ENCODE data around the gene PHIP. TPM values are rescaled to one million over a fixed set of nuclear protein-coding genes. Genes with fewer than 3 reads are reported as not detected.

Gene PHIP
- total RNA-seq, 1 donor, result 19.9 TPM

DNA sequence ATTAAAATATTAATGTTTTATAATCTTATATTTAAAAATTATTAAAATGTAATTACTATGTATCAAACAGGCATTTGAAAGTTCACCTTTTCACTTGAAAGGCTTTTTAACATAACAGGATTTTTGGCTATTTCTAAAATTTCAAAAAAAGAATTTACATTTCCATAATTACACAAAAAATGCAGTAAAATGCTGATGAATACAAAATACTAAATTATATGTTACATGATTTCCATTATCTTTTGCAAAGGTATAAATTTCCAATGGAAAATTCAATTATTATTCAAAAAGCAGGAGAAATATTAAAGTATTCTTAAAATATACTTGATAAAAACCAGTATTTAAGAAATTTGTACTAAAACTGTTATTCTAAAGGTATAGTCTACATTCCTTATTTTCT lies 66.1 kb downstream of the PHIP start:
- no peak for DNase-seq (ENCODE audit: low read depth in 2 of 3, low spot score in 2 of 3)

DNA sequence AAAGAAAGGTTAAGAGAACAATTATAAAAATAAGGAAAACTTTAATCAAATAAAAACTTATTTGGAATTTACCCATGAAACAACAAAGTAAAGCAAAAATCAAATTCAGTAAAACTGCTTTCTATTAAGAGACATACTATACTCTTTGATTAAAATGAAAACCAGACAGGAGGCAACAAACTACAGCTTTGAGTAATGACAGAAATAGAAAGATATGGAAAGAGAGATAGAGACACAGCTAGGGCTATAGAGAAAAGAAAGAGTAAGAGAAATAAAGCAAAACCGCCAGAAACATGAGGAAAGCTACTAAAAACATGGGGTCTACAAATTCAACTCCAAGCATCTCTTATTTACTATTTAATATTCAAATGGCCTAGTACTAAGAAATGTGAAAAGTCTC lies 67.6 kb downstream of the PHIP start:
- DNase-seq (ENCODE audit: low read depth in 2 of 3, low spot score in 2 of 3), result no peak

DNA sequence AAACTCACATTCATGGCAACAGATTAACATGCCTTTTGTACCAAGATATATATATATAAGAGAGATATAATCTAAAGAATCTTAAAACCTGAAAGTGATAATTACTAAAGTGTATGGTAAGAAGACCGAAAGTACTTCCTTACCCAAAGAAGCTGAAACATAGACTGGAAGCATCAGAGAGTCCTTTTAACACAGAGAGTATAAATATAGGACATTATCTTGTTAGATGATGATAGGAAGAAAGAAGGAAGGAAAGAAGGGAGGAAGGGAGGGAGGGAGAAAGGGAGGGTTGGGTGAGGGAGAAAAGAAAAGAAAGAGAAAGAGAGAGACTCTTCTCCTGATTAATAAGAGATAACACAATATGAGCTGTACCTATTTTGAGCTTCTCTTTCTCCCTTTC lies 68.2 kb downstream of the PHIP start:
- DNase-seq (ENCODE audit: low read depth in 2 of 3, low spot score in 2 of 3), result no peak

DNA sequence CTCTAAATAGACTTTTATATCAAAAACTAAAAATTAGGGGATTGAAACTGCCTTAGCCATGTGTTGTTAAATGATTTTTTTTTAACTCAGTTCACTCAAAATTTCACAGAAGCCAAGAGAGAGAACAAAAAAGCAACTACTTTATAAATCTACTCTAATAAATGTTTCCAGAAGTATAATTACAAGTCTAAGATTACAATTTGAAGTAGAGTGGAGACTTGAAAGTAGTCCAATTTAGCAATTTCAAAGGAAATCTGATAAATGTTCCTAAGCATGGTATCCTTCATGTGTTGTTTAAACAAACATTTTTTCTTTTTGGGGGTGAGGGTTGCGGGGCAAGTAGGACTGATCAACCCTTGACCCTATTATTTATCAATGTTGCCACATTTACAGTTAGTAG lies 72.6 kb downstream of the PHIP start:
- no peak for DNase-seq (ENCODE audit: low read depth in 2 of 3, low spot score in 2 of 3)

DNA sequence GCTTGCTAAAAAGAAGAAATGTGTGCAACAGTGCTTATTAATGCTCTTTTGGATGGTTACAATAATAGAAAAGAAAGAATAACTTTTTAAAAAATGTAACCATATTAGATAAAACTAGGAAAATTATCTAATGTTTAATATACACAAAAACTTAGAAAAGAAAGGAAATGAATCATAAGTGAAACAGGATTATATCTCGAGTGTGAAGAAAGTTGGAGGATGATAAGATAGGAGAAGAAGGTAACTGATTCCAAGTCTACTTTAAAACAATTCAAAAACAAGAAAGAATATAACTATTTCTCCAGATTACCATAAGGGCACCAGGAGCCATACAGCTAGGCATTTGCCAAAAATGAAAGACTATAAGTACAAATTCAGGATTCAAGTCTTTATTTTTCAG lies 73.0 kb downstream of the PHIP start:
- DNase-seq (ENCODE audit: low read depth in 2 of 3, low spot score in 2 of 3), result no peak

DNA sequence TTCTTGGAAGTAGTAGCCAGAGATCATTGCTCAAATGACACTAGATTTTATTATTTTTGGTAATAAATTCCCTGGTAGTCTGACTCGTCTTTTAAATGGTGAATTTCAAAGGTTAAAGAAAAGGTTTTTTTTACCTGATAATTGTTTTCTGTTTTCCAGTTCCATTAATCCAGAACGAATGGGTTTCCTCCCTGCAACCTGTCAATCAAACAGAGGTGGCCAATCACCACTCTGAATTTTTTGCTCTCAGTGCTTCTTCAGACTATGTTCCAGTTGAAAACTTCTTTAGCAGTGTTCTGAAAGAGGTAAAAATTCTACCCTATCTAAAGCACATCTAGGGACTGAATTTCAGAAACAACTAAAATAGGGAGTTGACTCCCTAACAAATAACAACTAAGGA lies 73.8 kb downstream of the PHIP start:
- no peak for DNase-seq (ENCODE audit: low read depth in 2 of 3, low spot score in 2 of 3)

DNA sequence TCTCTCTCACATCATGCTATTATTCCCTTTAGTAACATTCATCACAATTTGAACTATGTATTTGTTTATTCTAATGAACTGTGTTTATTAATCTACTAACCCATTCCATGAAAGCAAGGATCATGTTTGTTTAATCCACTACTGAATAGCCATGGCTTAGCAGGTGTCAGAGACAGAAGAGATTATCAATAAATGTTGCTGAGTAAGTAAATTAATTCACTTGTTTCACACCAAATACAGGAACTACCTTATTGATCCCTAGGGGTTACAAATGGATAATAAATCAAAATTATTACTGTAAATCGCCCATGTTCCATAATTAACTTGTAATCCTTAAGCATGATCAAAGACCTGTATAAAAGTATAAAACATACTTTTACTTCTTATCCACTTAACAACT lies 76.6 kb downstream of the PHIP start:
- DNase-seq (ENCODE audit: low read depth in 2 of 3, low spot score in 2 of 3), result no peak

DNA sequence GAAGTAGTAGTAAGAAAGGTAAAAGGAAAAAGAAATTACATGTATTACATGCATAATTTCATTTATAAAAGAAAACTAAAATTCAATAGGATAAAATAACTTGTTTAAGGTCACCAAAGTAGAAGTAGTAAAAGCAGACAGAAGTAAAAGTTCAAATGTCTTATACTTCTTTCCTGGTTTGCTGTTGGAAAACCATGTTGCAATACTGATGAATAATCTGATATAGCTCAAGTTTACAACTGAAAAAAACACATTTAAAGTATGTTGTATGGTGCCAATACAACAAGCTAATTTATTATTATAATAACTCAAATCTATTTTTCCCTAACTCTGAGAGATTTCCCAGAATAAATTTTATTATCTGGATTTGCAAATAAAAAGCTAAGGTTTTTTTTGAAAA lies 78.3 kb downstream of the PHIP start:
- DNase-seq (ENCODE audit: low read depth in 2 of 3, low spot score in 2 of 3), result no peak

DNA sequence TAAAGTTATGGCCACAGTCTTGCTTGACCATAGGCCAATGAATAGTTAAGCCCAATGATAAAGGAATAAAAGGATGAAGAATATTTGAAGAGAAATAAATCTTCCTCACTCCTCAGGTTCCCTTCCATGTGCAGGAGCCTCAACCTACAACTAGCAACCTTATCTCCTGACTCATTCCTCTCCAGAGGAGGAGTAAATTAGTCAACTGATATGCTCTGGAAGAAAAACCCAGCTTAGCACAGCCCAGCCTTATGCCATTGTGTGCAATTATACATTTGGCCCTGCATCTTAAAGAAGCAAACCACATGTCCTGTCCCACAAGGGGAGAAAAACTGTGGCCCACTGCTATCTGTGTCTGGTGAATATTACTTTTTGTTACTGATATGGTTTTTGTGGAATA lies 82.1 kb downstream of the PHIP start:
- no peak for DNase-seq (ENCODE audit: low read depth in 2 of 3, low spot score in 2 of 3)

DNA sequence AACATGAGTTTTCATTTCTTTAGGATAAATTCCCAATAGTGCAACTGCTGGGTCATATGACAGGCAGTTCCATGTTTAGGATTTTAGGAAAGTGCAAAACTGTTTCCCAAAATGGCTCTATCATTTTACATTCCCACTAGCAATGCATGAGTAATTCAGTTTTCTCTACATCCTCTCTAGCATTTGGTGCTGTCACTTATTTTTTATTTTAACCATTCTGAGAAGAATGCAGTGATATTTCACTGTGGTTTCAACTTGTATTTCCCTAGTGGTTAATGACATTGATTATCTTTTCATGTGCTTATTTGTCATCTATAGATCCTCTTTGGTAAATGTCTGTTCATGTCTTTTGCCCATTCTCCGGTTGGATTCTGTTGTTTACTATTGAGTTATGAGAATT lies 82.7 kb downstream of the PHIP start:
- DNase-seq (ENCODE audit: low read depth in 2 of 3, low spot score in 2 of 3), result no peak

DNA sequence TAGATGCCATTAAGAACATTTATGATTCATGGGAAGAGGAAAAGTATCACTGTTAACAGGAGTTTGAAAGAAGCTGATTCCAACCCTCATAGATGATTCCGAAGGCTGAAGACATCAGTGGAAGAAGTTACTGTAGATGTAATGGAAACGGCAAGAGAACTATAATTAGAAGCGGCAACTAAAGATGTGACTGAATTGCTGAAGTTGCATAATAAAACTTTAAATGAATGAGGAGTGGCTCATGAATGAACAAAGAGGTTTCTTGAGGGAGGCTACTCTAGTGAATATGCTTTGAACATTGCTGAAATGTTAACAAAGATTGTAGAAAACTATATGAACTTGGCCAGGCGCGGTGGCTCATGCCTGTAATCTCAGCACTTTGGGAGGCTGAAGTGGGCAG lies 84.1 kb downstream of the PHIP start:
- DNase-seq (ENCODE audit: low read depth in 2 of 3, low spot score in 2 of 3), result no peak

DNA sequence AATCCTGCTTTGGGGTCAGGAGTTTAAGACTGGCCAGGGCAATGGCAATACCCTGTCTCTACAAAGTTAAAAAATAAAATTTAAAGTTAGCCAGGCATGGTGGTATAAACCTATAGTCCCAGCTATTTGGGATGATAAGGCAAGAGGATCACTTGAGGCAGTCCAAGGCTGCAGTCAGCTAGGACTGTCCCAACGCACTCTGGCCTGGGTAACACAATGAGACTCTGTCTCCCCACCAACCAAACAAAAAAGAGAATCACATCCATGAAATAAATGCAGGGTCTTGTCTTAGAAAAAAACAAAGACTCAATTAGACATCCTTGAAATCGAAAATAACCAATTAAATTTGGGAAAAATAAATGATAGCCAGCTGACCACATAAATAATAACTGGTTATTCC lies 88.9 kb downstream of the PHIP start:
- no peak for DNase-seq (ENCODE audit: low read depth in 2 of 3, low spot score in 2 of 3)

DNA sequence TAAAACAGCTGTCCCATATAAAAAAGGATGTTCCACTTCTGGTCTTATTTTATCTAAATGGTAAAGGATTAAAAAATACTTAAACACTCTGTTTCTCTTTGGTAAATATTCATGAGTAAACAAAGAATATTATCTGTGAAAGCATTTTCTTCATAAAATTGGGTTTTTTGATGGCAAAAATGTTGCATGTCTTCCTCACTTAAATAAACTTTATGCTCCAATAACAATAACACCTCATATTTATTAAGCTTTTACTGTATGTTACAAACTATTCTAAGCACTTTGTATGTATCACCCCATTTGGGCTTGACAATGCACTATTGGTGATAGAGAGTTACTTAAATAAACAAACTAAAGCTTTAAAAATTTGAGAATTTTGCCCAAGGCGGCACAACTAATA lies 91.9 kb downstream of the PHIP start:
- DNase-seq (ENCODE audit: low read depth in 2 of 3, low spot score in 2 of 3), result no peak

DNA sequence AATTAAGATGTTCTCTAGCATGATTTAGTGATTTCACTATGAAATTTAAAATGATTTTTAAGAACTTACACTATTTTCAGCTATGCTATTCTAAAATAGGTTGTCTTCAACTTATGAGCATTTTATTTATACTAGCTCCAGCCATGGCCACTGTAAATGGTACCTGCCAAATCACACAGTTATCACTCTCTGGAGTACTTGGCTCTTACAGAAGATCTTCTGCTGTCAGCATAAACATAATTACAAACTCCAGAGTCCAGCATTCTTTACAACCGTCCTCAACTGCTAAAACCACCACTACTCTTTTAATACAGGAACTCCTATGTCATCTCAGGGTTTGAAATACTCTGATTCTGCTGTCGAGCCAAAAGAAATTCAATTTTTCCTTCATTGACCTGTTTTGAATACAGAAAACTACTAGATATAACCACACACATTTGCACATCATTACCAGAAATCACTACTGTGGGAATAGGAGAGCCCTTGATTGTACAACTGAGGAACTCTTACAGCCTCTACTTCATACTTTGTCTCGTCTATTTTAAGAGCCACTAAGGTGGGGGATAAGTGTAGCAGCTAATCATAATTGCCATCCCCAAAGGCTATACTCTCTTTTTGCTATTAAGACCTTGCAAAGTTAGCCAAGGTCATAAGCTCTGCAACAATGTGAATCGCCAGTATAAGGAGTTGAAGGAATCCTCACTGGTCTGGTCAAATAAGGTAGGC lies 93.7 kb downstream of the PHIP start:
- no peak for DNase-seq (ENCODE audit: low read depth in 2 of 3, low spot score in 2 of 3)

DNA sequence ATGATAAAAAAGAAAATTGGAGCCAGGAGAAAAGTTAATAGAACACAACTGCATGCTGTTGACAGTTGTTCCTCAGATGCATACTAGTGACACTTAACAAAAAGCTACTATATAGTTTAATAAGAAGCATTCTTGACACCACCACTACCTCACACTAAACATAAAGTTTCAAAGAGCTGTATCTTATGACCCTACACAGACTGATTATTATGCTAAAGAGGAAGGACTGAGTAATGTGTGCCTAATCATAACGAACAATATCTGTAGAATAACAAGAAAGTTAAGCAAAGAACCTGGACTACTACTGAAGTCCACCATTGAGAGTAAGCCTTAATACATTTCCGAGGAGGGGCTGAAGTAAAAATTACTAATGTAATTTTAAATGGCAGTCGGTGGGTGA lies 110.9 kb downstream of the PHIP start:
- no peak for DNase-seq (ENCODE audit: low read depth in 2 of 3, low spot score in 2 of 3)

DNA sequence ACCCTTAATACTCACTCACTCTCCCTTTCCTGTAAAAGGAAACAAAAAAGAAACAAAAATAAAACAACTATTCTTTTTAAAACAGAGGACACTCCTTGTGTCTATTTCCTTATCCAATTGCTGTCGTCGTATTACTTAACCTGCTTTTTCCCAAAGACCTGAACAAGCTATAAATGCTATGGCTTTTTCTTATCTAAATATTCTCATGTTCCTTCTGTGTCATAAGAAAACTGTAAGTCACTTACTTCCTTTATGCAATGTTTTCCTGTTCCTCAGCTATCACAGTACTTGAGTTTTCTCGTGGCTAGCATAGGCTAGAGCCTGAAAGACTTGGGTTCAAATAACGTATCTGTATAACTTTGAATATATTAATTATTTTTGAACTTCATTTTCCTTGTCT lies 111.5 kb downstream of the PHIP start:
- DNase-seq (ENCODE audit: low read depth in 2 of 3, low spot score in 2 of 3), result no peak

DNA sequence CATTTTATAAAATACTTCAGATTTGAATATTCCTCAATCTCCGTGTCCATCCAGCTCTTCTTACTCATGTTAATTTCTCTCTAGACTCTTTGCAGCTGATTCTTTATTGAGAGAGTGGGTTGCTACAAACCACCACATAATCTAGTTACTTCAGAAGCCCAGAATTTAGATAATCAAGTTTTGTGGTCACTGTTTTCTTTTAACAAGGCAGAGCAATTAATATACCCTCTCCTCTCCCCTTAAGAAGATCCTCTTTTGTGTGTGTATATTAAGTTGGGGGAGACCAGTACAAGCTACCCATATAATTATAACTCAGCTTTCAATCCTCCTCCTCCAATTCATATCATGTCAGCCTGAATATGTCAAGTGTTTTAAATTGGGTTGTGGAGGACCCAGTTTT lies 115.6 kb downstream of the PHIP start:
- no peak for DNase-seq (ENCODE audit: low read depth in 2 of 3, low spot score in 2 of 3)

DNA sequence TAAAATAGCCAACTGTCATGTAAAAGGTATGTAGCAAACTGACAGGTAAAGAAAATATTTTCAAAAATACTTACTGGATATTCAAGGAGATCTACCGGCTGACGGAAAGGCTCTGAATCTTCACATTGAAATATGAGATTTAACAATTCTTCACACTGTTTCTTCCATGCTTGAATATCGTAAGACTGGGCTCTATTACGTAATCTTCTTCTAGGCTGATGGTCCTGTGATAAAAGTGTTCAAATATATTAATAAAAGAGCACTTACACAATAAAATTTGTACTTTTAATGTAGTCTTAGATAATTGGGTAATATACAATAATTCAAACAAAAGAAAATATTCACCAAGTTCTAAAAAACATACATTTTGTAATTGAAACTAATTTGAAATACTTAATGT lies 123.3 kb downstream of the PHIP start:
- no peak for DNase-seq (ENCODE audit: low read depth in 2 of 3, low spot score in 2 of 3)

DNA sequence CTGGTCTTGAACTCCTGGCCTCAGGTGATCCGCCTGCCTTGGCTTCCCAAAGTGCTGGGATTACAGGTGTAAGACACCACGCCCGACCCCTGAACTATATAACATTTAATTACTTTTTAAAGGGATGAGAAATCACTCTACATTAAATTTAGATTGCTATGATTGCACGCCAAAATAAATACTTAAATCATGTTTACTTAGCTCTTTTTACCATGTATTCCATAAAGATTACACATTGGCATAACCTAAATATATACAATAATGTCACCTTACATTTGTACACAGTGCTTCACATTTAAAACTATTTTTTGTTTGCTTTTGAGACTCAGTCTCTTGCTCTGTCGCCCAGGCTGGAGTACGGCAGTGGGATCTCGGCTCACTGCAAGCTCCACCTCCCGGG lies 124.3 kb downstream of the PHIP start:
- no peak for DNase-seq (ENCODE audit: low read depth in 2 of 3, low spot score in 2 of 3)

DNA sequence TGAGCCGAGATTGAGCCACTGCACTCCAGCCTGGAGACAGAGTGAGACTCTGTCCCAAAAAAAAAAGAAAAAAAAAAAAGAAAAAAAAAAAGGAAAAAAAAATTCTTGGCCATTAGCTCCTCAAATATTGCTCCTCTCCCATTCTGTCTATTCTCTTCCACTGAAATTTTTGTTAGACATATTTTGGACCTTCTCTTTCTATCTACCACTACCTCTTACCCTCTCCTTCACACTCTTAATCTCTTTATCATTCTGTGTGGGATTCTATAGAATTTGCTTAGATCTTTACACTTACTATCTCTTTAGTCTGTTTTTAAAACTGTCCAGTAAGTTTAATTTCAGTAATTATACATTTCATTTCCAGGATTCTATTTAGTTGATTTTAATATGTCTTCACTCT lies 125.7 kb downstream of the PHIP start:
- no peak for DNase-seq (ENCODE audit: low read depth in 2 of 3, low spot score in 2 of 3)

DNA sequence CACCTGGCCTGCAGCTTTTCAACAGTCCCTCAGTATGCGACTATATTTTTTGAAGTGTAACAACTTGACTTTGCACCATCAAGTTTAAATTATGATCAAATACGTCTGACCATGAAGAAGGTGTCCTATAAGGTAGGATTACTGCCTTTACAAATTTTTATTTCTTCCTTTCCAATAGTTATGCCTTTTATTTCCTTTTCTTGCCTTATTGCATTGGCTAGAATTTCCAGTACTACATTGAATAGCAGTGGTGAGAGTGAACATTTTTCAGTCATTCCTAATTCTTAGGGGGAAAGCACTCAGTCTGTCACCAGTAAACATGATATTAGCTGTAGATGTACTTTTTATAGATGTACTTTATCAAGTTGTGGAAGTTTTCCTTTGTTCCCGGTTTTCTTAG lies 129.3 kb downstream of the PHIP start:
- no peak for DNase-seq (ENCODE audit: low read depth in 2 of 3, low spot score in 2 of 3)

DNA sequence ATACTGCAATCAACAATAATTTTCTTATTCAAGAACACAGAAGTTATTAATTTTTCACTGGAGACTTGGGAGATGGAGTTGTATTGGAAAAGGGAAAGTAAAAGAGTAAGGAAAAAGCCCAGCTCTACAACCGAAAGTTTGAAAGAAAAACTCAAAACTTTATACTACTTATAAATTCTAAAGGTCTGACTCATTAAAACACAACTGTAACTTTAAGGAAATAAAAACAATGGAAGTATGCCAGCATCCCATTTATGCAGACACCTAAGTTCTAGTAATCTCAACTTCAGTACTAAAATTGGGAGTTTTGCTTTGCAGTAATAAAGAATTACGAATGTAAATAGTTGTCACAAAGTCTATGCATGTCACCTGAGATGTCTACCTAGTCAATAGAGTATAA lies 130.1 kb downstream of the PHIP start:
- no peak for DNase-seq (ENCODE audit: low read depth in 2 of 3, low spot score in 2 of 3)

DNA sequence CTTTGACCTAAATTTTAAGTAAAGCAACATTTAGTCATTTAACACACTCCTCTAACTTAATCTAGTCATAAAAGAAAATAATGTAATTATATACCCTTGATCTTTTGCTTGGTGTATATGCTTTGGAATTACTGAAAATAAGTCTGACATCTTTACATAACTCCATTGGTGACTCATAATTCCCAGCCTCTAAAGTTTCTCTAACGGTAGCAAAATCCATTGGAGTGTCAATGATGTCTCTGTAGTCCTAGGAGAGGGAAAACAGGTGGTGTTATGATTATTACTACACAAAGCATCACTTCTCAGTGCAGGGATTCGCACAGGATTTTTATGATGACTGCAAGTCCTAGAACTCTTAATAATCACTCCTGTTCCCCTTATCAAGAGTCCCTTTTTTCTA lies 130.5 kb downstream of the PHIP start:
- DNase-seq (ENCODE audit: low read depth in 2 of 3, low spot score in 2 of 3), result no peak
